A673 (cell line): Measurements from ENCODE around the gene SCN4A. TPM values are rescaled to one million over a fixed set of nuclear protein-coding genes. Genes with fewer than 3 reads are reported as not detected.

Experiments used
- BruUV-seq: library from RNA; stranded (reverse); fragments of 400-500 nt; replicated peaks from 2 replicates; lab custom pipeline; 2021; lab: Mats Ljungman, UMichigan
- CTCF ChIA-PET: fragments of 300-600 bp; sonication (Branson Sonifier 250); formaldehyde crosslinking; loops from one replicate; lab custom pipeline; 2022; ENCODE audit warnings: antibody characterized with exemption; lab: Charles Lee
- POLR2A ChIA-PET: fragments of 300-600 bp; sonication (Branson Sonifier 250); formaldehyde crosslinking; loops from one replicate; lab custom pipeline; 2022; ENCODE audit warnings: antibody characterized with exemption; ENCODE audit not compliant: low non-redundant PET; lab: Charles Lee
- DNase-seq: peaks from one replicate; pipeline ENCODE4 v3.0.0-alpha.2; 2015; ENCODE audit warnings: low spot score
- H3K27ac ChIP-seq: fragments of 200-600 bp; sonication (generic); 2 replicates; pipeline ENCODE4 v1.5.1; 2016; ENCODE audit warnings: mixed run types, low read depth, mild to moderate bottlenecking, mixed read lengths, antibody characterized with exemption, low read length; ENCODE audit not compliant: poor library complexity, severe bottlenecking
- H3K27me3 ChIP-seq: fragments of 200-600 bp; sonication (generic); replicated peaks from 2 replicates; pipeline ENCODE4 v1.6.1; 2017; ENCODE audit warnings: mixed run types, low read depth, mild to moderate bottlenecking, mixed read lengths, antibody characterized with exemption, low read length; ENCODE audit not compliant: insufficient read depth, poor library complexity
- H3K36me3 ChIP-seq: fragments of 200-600 bp; sonication (generic); 2 replicates; pipeline ENCODE4 v1.6.1; 2016; ENCODE audit warnings: mixed run types, mild to moderate bottlenecking, mixed read lengths, antibody characterized with exemption, low read length; ENCODE audit not compliant: insufficient read depth, poor library complexity, severe bottlenecking
- H3K4me1 ChIP-seq: fragments of 200-600 bp; sonication (generic); 2 replicates; pipeline ENCODE4 v1.6.1; 2017; ENCODE audit warnings: mixed run types, mild to moderate bottlenecking, mixed read lengths, antibody characterized with exemption, low read length; ENCODE audit not compliant: insufficient read depth, poor library complexity, severe bottlenecking
- H3K4me3 ChIP-seq: fragments of 200-600 bp; sonication (generic); 2 replicates; pipeline ENCODE4 v1.5.1; 2016; ENCODE audit warnings: low read depth, mixed run types, mild to moderate bottlenecking, mixed read lengths, low read length; ENCODE audit not compliant: poor library complexity, severe bottlenecking
- H3K9me3 ChIP-seq: fragments of 200-600 bp; sonication (generic); 2 replicates; pipeline ENCODE4 v1.6.1; 2016; ENCODE audit warnings: mixed run types, low read depth, mild to moderate bottlenecking, mixed read lengths, antibody characterized with exemption, low read length; ENCODE audit not compliant: poor library complexity, severe bottlenecking
- EZH2 ChIP-seq: fragments of 200-600 bp; sonication (generic); IDR thresholded peaks from 2 replicates; pipeline ENCODE4 v1.6.1; 2017; ENCODE audit warnings: borderline replicate concordance, low read depth, mild to moderate bottlenecking, mixed read lengths, antibody characterized with exemption, low read length; ENCODE audit not compliant: poor library complexity, severe bottlenecking
- intact Hi-C: fragments of 100-400 bp; cut with micrococcal nuclease; formaldehyde crosslinking; loops from one replicate; pipeline ENCODE4 v1.10.0; 2022; ENCODE audit not compliant: unreplicated experiment
- total RNA-seq: library from RNA; stranded (reverse); gene quantifications from 2 replicates; pipeline ENCODE4 v1.2.3, GENCODE V29; 2021
- TF ChIP-seq, protein P1 (sequence below): fragments of 300-800, 200-600 bp; sonication (generic); conservative IDR thresholded peaks from 2 replicates; pipeline ENCODE4 v1.5.1; 2017; ENCODE audit warnings: low read depth, mild to moderate bottlenecking, antibody characterized with exemption, low read length, moderate library complexity, mixed read lengths

SCN4A gene
- total RNA-seq, 1 experiment from 2014 or later, result 0.56 TPM

DNA sequence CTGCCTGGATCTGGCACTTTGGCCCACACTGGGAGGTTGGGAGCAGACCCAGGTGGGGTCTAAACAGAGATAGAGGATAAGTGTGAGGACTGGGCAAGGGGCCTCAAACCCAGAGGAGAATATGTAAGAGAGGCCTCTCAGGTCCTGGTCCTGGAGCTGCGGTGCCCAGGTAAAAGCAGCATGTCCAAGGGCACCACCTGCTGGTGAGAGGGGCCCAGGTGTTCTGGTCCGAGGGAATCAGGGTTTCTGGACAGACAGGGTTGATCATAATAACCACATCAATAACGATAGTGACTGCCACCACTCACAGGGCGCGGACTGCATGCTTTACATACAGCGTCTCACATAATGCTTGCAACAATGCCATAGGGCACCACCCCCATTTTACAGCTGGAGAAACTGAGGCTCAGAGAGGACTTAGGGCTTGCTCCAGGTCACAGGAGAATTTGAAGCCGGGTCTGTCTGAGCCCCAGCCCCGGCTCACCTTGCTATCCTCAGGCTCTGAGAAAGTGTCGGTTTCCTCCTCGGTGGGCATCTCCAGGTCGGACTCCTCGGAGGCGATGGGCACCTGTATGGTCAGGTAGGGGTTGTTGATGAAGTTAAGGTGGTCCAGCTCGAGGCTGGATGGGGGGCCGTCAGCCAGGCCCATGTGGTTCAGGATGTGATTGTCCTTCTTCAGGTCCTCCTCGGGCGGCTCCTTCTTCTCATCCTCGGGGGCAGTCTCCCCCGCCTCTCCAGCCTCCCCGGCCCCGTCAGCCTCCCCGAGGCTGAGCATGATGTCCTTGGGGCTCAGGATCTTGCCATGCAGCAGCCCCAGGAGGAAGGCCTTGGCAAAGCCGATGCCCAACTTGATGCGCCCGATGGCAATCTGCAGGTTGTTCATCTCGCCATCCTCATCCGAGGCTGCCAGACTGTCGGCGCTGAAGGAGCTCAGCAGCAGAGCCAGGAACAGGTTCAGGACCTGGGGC is 21.5 kb downstream of the SCN4A start:
- Histone ChIP-seq H3K4me1 (no peaks in the 10 kb centered on the region), H3K9me3 (no peaks in the 10 kb centered on the region), H3K36me3 (no peaks in the 10 kb centered on the region), H3K27me3 (no peaks in the 10 kb centered on the region), H3K4me3 (no peak overlapping the region), H3K27ac (no peak overlapping the region)
- CTCF ChIA-PET, result interaction anchor here (0.5 to 1.0 kb wide), 2 partner anchors 32 to 62 kb away, joined by 3 read pairs; no protein-coding TSS in a partner anchor
- no peak for DNase-seq
- BruUV-seq, result no TSS peak
- TF ChIP-seq, protein P1, sequence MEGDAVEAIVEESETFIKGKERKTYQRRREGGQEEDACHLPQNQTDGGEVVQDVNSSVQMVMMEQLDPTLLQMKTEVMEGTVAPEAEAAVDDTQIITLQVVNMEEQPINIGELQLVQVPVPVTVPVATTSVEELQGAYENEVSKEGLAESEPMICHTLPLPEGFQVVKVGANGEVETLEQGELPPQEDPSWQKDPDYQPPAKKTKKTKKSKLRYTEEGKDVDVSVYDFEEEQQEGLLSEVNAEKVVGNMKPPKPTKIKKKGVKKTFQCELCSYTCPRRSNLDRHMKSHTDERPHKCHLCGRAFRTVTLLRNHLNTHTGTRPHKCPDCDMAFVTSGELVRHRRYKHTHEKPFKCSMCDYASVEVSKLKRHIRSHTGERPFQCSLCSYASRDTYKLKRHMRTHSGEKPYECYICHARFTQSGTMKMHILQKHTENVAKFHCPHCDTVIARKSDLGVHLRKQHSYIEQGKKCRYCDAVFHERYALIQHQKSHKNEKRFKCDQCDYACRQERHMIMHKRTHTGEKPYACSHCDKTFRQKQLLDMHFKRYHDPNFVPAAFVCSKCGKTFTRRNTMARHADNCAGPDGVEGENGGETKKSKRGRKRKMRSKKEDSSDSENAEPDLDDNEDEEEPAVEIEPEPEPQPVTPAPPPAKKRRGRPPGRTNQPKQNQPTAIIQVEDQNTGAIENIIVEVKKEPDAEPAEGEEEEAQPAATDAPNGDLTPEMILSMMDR, result peak; percentile 35; the same call in 1 of the 2 replicates
- no peak for TF ChIP-seq EZH2
- POLR2A ChIA-PET, result no interaction called here
- intact Hi-C loops, result no loop called here

DNA sequence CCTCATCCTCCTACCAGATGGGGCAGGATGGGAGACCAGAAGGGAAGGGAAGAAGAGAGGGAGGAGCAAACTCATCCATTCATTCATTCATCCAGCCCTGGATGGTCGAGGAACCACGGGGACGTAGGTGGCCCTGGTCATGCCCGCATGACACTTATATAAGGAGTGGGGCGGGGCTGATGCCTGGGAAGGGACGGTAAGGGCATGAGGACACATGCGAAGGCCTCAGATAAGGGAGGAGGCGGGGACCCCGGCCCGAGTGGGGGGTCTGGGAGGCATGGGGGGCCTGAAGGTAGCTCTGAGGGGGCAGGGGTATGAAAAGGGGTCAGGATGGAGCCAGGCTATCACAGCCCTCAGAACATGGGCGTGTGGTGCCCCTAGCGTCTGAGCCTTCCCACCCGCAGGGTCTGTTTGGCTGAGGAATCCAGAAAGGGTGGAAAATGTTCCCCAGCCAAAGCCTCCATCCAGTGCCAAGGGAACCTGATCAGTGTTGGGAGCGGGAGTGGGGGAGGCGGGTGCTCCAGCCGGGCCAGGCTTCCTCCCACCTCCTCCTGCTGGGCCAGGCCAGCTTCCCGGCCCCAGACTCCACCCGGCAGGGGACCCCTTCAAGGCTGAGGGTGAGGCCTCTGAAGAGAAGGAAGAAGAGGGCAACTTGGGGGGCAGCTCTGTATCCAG is 23.0 kb downstream of the SCN4A start:
- no peak for DNase-seq
- no peaks in the 10 kb centered on the region for H3K36me3 ChIP-seq
- BruUV-seq, result no TSS peak
- intact Hi-C loops, result no loop called here
- H3K4me1 ChIP-seq, result no peaks in the 10 kb centered on the region
- POLR2A ChIA-PET, result no interaction called here
- no peaks in the 10 kb centered on the region for H3K27me3 ChIP-seq
- TF ChIP-seq, protein P1, result no peak
- TF ChIP-seq EZH2, result no peak
- H3K27ac ChIP-seq, result no peak overlapping the region
- no peak overlapping the region for H3K4me3 ChIP-seq
- CTCF ChIA-PET, result interaction anchor here (0.6 to 1.0 kb wide), 3 partner anchors 31 to 79 kb away, joined by 3 to 4 read pairs (median 4); no protein-coding TSS in a partner anchor
- no peaks in the 10 kb centered on the region for H3K9me3 ChIP-seq

DNA sequence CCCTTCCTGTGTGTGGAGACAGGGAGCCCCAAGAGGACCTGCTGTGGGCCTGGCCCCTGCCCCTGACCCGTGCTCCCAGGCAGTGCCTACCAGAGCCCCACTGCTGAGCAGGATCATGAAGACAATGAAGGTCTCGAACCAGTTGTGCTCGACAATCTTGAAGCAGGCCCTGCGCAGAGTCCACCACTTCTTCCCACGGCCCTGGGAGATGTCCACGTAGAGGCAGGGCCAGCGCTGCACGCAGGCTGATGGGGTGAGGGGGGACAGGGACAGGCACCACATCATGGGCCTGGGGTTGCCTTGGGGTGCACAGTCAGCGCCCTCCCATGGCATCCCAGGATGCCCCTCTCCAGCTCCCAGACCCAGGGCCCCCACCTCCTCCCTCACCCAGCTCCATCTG is 24.2 kb downstream of the SCN4A start:
- Histone ChIP-seq H3K9me3 (no peaks in the 10 kb centered on the region), H3K4me1 (no peaks in the 10 kb centered on the region), H3K36me3 (no peaks in the 10 kb centered on the region), H3K4me3 (no peak overlapping the region), H3K27me3 (no peaks in the 10 kb centered on the region), H3K27ac (no peak overlapping the region)
- POLR2A ChIA-PET, result no interaction called here
- BruUV-seq, result no TSS peak
- DNase-seq, result no peak
- CTCF ChIA-PET, result interaction anchor here (0.9 kb wide), 1 partner anchor 80 kb away, joined by 4 read pairs; no protein-coding TSS in a partner anchor
- intact Hi-C loops, result no loop called here
- TF ChIP-seq, protein P1, result no peak
